Activated CD4-positive, CD25-positive, alpha-beta regulatory T cell treated with anti-CD3 and anti-CD28 coated beads, Interleukin-2, amount 50 U/mL, for 16 hours (primary cell): ENCODE data around the gene PRB2.
"Not testable (repeated sequence)": the region's sequence is repeated elsewhere in the genome, so short reads cannot be mapped to it uniquely, and the experiment has no call there.

Experiments
- DNase-seq: peaks from one replicate; pipeline ENCODE4 v3.0.0-alpha.2; 2020; ENCODE audit warnings: low read depth, low spot score

The PRB2 gene

GRCh38 chr12:11395467-11395866 lies at the start of gene PRB2:
PRB2 (minus strand) TSS chr12:11395567; CDS start chr12:11395529, 38 bp downstream.
- not testable (repeated sequence) for DNase-seq

GRCh38 chr12:11437966-11438365 lies 42.6 kb upstream of the PRB2 start:
- no peak for DNase-seq

- DNase-seq: no peak
Measured at GRCh38 chr12:11433664-11434063, 38.3 kb upstream of the PRB2 start.

- DNase-seq: no peak
Measured at GRCh38 chr12:11431486-11431885, 36.1 kb upstream of the PRB2 start.

GRCh38 chr12:11427341-11427740 lies 32.0 kb upstream of the PRB2 start:
- no peak for DNase-seq

- no peak for DNase-seq
Measured at GRCh38 chr12:11412731-11413130, 17.4 kb upstream of the PRB2 start.

- no peak for DNase-seq
Measured at GRCh38 chr12:11408096-11408495, 12.7 kb upstream of the PRB2 start.

- DNase-seq: no peak
Measured at GRCh38 chr12:11397366-11397765, 2.0 kb upstream of the PRB2 start.

- DNase-seq: not testable (repeated sequence)
Measured at GRCh38 chr12:11391456-11391855, 3.9 kb downstream of the PRB2 start.

- not testable (repeated sequence) for DNase-seq
Measured at GRCh38 chr12:11377420-11377819, 17.9 kb downstream of the PRB2 start.

- no peak for DNase-seq
Measured at GRCh38 chr12:11361151-11361550, 34.2 kb downstream of the PRB2 start.

- DNase-seq: not testable (repeated sequence)
Measured at GRCh38 chr12:11360205-11360883, 35.0 kb downstream of the PRB2 start.

GRCh38 chr12:11351736-11352135 lies 43.6 kb downstream of the PRB2 start:
- DNase-seq: not testable (repeated sequence)

GRCh38 chr12:11348439-11348838 lies 46.9 kb downstream of the PRB2 start:
- DNase-seq: no peak

- DNase-seq: no peak
Measured at GRCh38 chr12:11347810-11348209, 47.6 kb downstream of the PRB2 start.

GRCh38 chr12:11344500-11344899 lies 50.9 kb downstream of the PRB2 start:
- DNase-seq: no peak
